ENCODE measurements around the gene ZFPM1. TPM values are rescaled to one million over a fixed set of nuclear protein-coding genes. Genes with fewer than 3 reads are reported as not detected.

Gene ZFPM1
- total RNA-seq, 6 donors from 2014 or later = 1.0 to 8.4 (median 3.3) TPM

DNA sequence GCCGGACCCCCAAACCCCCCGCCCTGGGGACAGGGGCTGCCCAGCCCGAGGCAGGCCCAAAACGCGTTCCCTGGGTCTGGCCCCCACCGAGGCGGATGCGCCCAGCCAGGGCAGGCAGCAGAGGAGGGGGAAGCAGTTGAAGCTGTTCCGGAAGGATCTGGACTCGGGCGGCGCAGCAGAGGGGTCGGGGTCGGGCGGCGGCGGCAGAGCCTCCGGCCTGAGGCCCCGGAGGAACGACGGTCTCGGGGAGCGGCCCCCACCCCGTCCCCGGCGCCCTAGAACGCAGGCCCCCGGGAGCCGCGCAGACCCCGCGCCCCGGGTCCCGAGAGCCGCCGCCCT, 22.9 kb upstream of the ZFPM1 start:
- 6 to 7% methylated on average over 3 to 16 of the region's 36 CpGs for WGBS, 2 donors
- Histone ChIP-seq H3K27ac (peak overlapping the region; percentile 40 to 75 (median 52)), H3K36me3 (no peaks in the 10 kb centered on the region), H3K4me3 (peak overlapping the region; percentile 22 to 62 (median 48)), H3K27me3 (peaks cover 0 to 17% (median 5%) of the 10 kb centered on the region in 4 donors), H3K4me1 (peaks cover 6 to 22% (median 16%) of the 10 kb centered on the region in 4 donors), H3K9me3 (no peaks in the 10 kb centered on the region)
- ATAC-seq (ENCODE audit: low FRiP score in 2 of 2) = peak in 1 of 2 donors; percentile 3
- TF ChIP-seq, protein P1, sequence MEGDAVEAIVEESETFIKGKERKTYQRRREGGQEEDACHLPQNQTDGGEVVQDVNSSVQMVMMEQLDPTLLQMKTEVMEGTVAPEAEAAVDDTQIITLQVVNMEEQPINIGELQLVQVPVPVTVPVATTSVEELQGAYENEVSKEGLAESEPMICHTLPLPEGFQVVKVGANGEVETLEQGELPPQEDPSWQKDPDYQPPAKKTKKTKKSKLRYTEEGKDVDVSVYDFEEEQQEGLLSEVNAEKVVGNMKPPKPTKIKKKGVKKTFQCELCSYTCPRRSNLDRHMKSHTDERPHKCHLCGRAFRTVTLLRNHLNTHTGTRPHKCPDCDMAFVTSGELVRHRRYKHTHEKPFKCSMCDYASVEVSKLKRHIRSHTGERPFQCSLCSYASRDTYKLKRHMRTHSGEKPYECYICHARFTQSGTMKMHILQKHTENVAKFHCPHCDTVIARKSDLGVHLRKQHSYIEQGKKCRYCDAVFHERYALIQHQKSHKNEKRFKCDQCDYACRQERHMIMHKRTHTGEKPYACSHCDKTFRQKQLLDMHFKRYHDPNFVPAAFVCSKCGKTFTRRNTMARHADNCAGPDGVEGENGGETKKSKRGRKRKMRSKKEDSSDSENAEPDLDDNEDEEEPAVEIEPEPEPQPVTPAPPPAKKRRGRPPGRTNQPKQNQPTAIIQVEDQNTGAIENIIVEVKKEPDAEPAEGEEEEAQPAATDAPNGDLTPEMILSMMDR (IDR thresholded peaks at IDR 0.05) = no peak
- TF ChIP-seq EP300 (IDR thresholded peaks at IDR 0.05) (no peak), POLR2AphosphoS5 (IDR thresholded peaks at IDR 0.05) (no peak), POLR2A (IDR thresholded peaks at IDR 0.05) (no peak)
- peak in 1 of 2 donors; percentile 86 for DNase-seq

DNA sequence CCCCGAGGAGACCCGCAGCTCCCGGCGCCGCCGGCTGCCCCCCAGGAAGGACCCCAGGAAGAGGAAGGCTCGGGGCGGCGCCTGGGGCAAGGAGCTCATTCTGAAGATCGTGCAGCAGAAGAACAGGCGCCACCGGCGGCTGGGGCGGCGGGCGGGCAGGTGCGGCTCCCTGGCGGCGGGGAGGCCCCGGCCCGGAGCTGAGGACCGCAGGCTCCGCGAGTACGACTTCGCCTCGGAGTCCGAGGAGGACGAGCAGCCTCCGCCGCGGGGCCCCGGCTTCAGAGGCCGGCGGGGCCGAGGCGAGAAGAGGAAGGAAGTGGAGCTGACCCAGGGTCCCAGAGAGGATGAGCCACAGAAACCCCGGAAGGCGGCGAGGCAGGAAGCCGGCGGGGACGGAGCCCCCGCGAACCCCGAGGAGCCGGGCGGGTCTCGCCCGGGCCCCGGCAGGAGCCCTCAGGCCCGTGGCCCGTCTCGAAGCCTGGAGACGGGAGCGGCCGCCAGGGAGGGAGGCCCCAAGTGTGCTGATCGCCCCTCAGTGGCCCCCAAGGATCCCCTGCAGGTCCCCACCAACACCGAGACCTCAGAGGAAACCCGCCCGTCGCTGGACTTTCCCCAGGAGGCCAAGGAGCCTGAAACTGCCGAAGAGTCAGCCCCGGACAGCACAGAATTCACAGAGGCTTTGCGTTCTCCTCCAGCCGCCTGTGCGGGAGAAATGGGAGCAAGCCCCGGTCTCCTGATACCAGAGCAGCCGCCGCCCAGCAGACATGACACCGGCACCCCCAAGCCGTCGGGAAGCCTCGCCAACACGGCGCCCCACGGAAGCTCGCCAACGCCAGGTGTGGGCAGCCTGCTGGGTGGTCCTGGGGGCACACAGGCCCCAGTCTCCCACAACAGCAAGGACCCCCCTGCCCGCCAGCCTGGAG, 22.3 kb upstream of the ZFPM1 start:
- peaks cover 6 to 22% (median 16%) of the 10 kb centered on the region in 4 donors for H3K4me1 ChIP-seq
- no peaks in the 10 kb centered on the region for H3K36me3 ChIP-seq
- TF ChIP-seq, protein P1 (IDR thresholded peaks at IDR 0.05) = peak in 1 of 6 experiments; percentile 11
- no peak for TF ChIP-seq EP300 (IDR thresholded peaks at IDR 0.05)
- peak in 1 of 4 donors; percentile 33 for TF ChIP-seq POLR2A (IDR thresholded peaks at IDR 0.05)
- peak overlapping the region; percentile 22 to 62 (median 48) for H3K4me3 ChIP-seq
- DNase-seq (peak; percentile 31 to 90), ATAC-seq (ENCODE audit: low FRiP score in 2 of 2) (peak in 1 of 2 donors; percentile 27)
- peak overlapping the region; percentile 40 to 75 (median 52) for H3K27ac ChIP-seq
- no peaks in the 10 kb centered on the region for H3K9me3 ChIP-seq
- 13 to 45% methylated on average over 18 to 26 of the region's 80 CpGs for WGBS, 2 donors
- peaks cover 0 to 17% (median 5%) of the 10 kb centered on the region in 4 donors for H3K27me3 ChIP-seq

DNA sequence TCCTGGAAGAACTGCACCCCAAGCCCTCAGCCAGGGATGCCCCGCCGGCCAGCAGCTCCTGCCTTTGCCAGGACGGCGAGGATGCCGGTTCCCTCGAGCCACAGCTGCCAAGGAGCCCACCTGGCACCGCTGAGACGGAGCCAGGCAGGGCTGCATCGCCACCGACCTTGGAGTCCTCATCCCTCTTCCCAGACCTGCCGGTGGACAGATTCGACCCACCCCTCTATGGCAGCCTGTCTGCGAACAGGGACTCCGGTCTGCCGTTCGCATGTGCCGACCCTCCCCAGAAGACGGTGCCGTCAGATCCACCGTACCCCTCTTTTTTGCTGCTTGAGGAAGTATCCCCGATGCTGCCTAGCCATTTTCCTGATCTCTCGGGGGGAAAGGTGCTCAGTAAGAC, 21.4 kb upstream of the ZFPM1 start:
- TF ChIP-seq POLR2AphosphoS5 (IDR thresholded peaks at IDR 0.05) (no peak), EP300 (IDR thresholded peaks at IDR 0.05) (no peak), POLR2A (IDR thresholded peaks at IDR 0.05) (no peak)
- TF ChIP-seq, protein P1 (IDR thresholded peaks at IDR 0.05) = no peak
- Histone ChIP-seq H3K27me3 (peaks cover 0 to 17% (median 5%) of the 10 kb centered on the region in 4 donors), H3K4me1 (peaks cover 6 to 22% (median 16%) of the 10 kb centered on the region in 4 donors), H3K36me3 (no peaks in the 10 kb centered on the region), H3K27ac (no peak overlapping the region), H3K4me3 (no peak overlapping the region), H3K9me3 (no peaks in the 10 kb centered on the region)
- peak in 1 of 2 donors; percentile 78 for DNase-seq
- ATAC-seq (ENCODE audit: low FRiP score in 2 of 2) = no peak
- 85 to 93% methylated on average over 10 to 19 of the region's 22 CpGs for WGBS, 2 donors

DNA sequence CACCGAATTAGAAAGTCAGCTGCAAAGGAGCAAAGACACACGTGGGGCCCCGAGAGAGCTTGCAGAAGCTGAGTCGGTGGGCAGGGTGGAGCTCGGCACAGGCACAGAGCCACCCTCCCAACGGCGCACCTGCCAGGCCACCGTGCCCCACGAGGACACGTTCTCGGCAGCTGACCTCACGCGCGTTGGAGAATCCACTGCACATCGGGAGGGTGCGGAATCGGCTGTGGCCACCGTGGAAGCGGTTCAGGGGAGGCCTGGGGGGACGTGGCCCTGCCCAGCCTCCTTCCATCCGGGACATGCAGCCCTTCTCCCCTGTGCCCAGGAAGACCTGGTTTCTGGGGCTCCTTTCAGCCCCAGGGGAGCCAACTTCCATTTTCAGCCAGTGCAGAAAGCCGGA, 20.9 kb upstream of the ZFPM1 start:
- TF ChIP-seq EP300 (IDR thresholded peaks at IDR 0.05) = no peak
- Histone ChIP-seq H3K27me3 (peaks cover 0 to 17% (median 5%) of the 10 kb centered on the region in 4 donors), H3K27ac (no peak overlapping the region), H3K4me1 (peaks cover 6 to 25% (median 19%) of the 10 kb centered on the region in 4 donors), H3K4me3 (no peak overlapping the region), H3K36me3 (no peaks in the 10 kb centered on the region), H3K9me3 (no peaks in the 10 kb centered on the region)
- DNase-seq (peak in 1 of 2 donors; percentile 80), ATAC-seq (ENCODE audit: low FRiP score in 2 of 2) (no peak)
- 90 to 97% methylated on average over 10 to 14 of the region's 22 CpGs for WGBS, 2 donors

DNA sequence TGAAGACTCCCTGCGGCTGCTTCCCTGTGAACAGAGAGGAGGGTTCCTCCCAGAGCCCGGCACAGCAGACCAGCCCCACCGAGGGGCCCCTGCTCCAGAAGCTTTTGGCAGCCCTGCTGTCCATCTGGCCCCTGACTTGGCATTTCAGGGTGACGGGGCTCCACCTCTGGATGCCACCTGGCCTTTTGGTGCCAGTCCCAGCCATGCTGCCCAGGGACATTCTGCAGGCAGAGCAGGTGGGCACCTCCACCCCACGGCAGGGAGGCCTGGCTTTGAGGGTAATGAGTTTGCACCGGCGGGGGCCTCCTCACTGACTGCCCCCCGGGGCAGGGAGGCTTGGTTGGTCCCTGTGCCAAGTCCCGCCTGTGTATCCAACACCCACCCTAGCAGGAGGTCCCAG, 20.3 kb upstream of the ZFPM1 start:
- peaks cover 0 to 17% (median 5%) of the 10 kb centered on the region in 4 donors for H3K27me3 ChIP-seq
- 100% methylated on average over 3 of the region's 9 CpGs; no CpG with 5 or more reads in 1 of the 2 donors for WGBS, 2 donors

More for the DNA sequence above, 20.3 kb upstream of the ZFPM1 start:
- Histone ChIP-seq H3K9me3 (no peaks in the 10 kb centered on the region), H3K4me1 (peaks cover 6 to 31% (median 21%) of the 10 kb centered on the region in 4 donors), H3K36me3 (no peaks in the 10 kb centered on the region), H3K4me3 (no peak overlapping the region), H3K27ac (no peak overlapping the region)
- ATAC-seq (ENCODE audit: low FRiP score in 2 of 2) (no peak), DNase-seq (peak in 1 of 2 donors; percentile 57)
- TF ChIP-seq POLR2AphosphoS5 (IDR thresholded peaks at IDR 0.05) (no peak), POLR2A (IDR thresholded peaks at IDR 0.05) (no peak), EP300 (IDR thresholded peaks at IDR 0.05) (no peak)
- TF ChIP-seq, protein P1 (IDR thresholded peaks at IDR 0.05) = no peak
